ENCODE measurements around the gene IWS1. TPM values are rescaled to one million over a fixed set of nuclear protein-coding genes. Genes with fewer than 3 reads are reported as not detected.

The IWS1 gene
- total RNA-seq, 1 donor from 2014 or later: 39.8 TPM

DNA sequence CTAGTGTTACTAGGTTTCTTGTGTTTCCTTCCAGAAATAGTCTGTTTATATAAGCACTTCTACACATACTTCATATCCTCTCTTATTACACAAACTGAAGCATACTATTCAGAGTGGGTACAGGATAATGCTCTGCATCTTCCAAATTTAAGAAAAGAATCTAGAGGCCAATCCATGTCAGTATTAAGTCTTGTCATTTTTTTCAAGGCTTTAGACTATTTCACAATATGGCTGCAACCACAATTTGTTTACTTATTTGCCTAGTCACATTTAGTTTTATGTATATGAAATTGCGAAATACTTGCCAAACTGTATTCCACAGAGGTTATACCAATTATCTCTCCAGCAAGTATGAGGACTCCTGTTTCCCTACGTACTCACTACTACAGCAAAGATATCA, 27.9 kb downstream of the IWS1 start:
- H3K36me3 Mint-ChIP-seq (ENCODE audit: unreplicated experiment): peaks cover 53% of the 10 kb centered on the region
- no peak for DNase-seq (ENCODE audit: extremely low spot score, unreplicated experiment)
- H3K27me3 Mint-ChIP-seq (ENCODE audit: unreplicated experiment): no peaks in the 10 kb centered on the region
- TF ChIP-seq, protein P1, sequence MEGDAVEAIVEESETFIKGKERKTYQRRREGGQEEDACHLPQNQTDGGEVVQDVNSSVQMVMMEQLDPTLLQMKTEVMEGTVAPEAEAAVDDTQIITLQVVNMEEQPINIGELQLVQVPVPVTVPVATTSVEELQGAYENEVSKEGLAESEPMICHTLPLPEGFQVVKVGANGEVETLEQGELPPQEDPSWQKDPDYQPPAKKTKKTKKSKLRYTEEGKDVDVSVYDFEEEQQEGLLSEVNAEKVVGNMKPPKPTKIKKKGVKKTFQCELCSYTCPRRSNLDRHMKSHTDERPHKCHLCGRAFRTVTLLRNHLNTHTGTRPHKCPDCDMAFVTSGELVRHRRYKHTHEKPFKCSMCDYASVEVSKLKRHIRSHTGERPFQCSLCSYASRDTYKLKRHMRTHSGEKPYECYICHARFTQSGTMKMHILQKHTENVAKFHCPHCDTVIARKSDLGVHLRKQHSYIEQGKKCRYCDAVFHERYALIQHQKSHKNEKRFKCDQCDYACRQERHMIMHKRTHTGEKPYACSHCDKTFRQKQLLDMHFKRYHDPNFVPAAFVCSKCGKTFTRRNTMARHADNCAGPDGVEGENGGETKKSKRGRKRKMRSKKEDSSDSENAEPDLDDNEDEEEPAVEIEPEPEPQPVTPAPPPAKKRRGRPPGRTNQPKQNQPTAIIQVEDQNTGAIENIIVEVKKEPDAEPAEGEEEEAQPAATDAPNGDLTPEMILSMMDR (IDR thresholded peaks at IDR 0.05): no peak
- H3K27ac Mint-ChIP-seq (ENCODE audit: unreplicated experiment): peak overlapping the region; percentile 59
- peaks cover 8% of the 10 kb centered on the region for H3K4me1 Mint-ChIP-seq (ENCODE audit: unreplicated experiment)
- no peak overlapping the region for H3K4me3 Mint-ChIP-seq (ENCODE audit: unreplicated experiment)
- no peaks in the 10 kb centered on the region for H3K9me3 Mint-ChIP-seq (ENCODE audit: unreplicated experiment)

GRCh38 chr2:127490283-127490682, 36.0 kb downstream of the IWS1 start:
- Mint-ChIP-seq H3K9me3 (ENCODE audit: unreplicated experiment) (no peaks in the 10 kb centered on the region), H3K27me3 (ENCODE audit: unreplicated experiment) (no peaks in the 10 kb centered on the region), H3K4me1 (ENCODE audit: unreplicated experiment) (no peaks in the 10 kb centered on the region), H3K27ac (ENCODE audit: unreplicated experiment) (no peak overlapping the region), H3K4me3 (ENCODE audit: unreplicated experiment) (no peak overlapping the region), H3K36me3 (ENCODE audit: unreplicated experiment) (peaks cover 61% of the 10 kb centered on the region)
- TF ChIP-seq, protein P1 (IDR thresholded peaks at IDR 0.05): no peak
- no peak for DNase-seq (ENCODE audit: extremely low spot score, unreplicated experiment)

GRCh38 chr2:127486247-127487058, 39.8 kb downstream of the IWS1 start:
- Mint-ChIP-seq H3K4me3 (ENCODE audit: unreplicated experiment) (no peak overlapping the region), H3K36me3 (ENCODE audit: unreplicated experiment) (peaks cover 63% of the 10 kb centered on the region)
- no peak for DNase-seq (ENCODE audit: extremely low spot score, unreplicated experiment)

DNA sequence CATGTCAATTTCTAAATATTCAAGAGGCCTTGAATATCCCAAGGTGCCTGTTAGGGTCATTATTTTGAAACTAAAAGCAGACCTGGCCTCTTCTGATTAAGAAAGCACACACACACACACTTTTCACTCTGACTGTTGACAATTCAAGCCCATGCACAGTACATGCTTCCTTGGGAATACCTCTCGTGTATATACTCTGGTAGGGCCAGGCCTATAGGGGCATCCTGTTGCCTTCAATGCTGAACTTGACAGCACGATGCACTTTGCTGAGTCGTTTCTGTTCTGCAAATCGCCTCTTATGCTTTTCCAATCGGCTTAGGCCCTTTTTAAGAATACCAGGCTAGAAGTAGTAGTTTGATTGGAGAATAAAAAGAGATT, 40.6 kb downstream of the IWS1 start:
- Mint-ChIP-seq H3K36me3 (ENCODE audit: unreplicated experiment) (peaks cover 59% of the 10 kb centered on the region), H3K4me3 (ENCODE audit: unreplicated experiment) (no peak overlapping the region), H3K27me3 (ENCODE audit: unreplicated experiment) (no peaks in the 10 kb centered on the region), H3K27ac (ENCODE audit: unreplicated experiment) (no peak overlapping the region), H3K4me1 (ENCODE audit: unreplicated experiment) (no peaks in the 10 kb centered on the region), H3K9me3 (ENCODE audit: unreplicated experiment) (no peaks in the 10 kb centered on the region)
- no peak for DNase-seq (ENCODE audit: extremely low spot score, unreplicated experiment)
- TF ChIP-seq, protein P1 (IDR thresholded peaks at IDR 0.05): no peak

More at GRCh38 chr2:127486247-127487058, 39.8 kb downstream of the IWS1 start:
- peak overlapping the region; percentile 46 for H3K27ac Mint-ChIP-seq (ENCODE audit: unreplicated experiment)
- H3K9me3 Mint-ChIP-seq (ENCODE audit: unreplicated experiment): no peaks in the 10 kb centered on the region
- H3K27me3 Mint-ChIP-seq (ENCODE audit: unreplicated experiment): no peaks in the 10 kb centered on the region
- TF ChIP-seq, protein P1 (IDR thresholded peaks at IDR 0.05): no peak
- H3K4me1 Mint-ChIP-seq (ENCODE audit: unreplicated experiment): no peaks in the 10 kb centered on the region

GRCh38 chr2:127485051-127485693, 41.1 kb downstream of the IWS1 start:
- no peak for DNase-seq (ENCODE audit: extremely low spot score, unreplicated experiment)
- no peaks in the 10 kb centered on the region for H3K9me3 Mint-ChIP-seq (ENCODE audit: unreplicated experiment)
- H3K27ac Mint-ChIP-seq (ENCODE audit: unreplicated experiment): no peak overlapping the region
- no peak overlapping the region for H3K4me3 Mint-ChIP-seq (ENCODE audit: unreplicated experiment)
- H3K27me3 Mint-ChIP-seq (ENCODE audit: unreplicated experiment): no peaks in the 10 kb centered on the region
- H3K4me1 Mint-ChIP-seq (ENCODE audit: unreplicated experiment): no peaks in the 10 kb centered on the region
- peaks cover 59% of the 10 kb centered on the region for H3K36me3 Mint-ChIP-seq (ENCODE audit: unreplicated experiment)
- TF ChIP-seq, protein P1 (IDR thresholded peaks at IDR 0.05): no peak

Data from osteocyte (in vitro differentiated cells).